K562 (cell line): ENCODE data around the gene ZNF10. TPM values are rescaled to one million over a fixed set of nuclear protein-coding genes. Genes with fewer than 3 reads are reported as not detected.

ENCODE experiments used
- CHD7 ChIP-seq: fragments of 200-600 bp; sonication (generic); IDR thresholded peaks from one replicate; pipeline ENCODE4 v1.6.1; 2012; ENCODE audit warnings: mild to moderate bottlenecking, low read depth, low read length, inconsistent platforms
- HSF4 ChIP-seq: fragments of 250-450 bp; sonication (Bioruptor Pico); IDR thresholded peaks from 2 replicates; pipeline ENCODE4 v2.1.2; 2022; ENCODE audit warnings: mild to moderate bottlenecking, moderate library complexity, borderline replicate concordance
- KLF16 ChIP-seq: IDR thresholded peaks from 2 replicates; pipeline ENCODE4 v1.6.1; 2016; ENCODE audit warnings: antibody characterized with exemption
- NR4A1 ChIP-seq, 2 experiments: fragments of 250-450 bp in 1 of 2; fragments of 450-650 bp in 1 of 2; sonication (Bioruptor Pico) in 1 of 2; IDR thresholded peaks; 2 replicates each; pipeline versions ENCODE4 v1.4.0 to v1.6.1; 2016 to 2020; ENCODE audit warnings: mild to moderate bottlenecking in 2 of 2, missing compliant biosample characterization in 1 of 2, missing genetic modification characterization in 1 of 2, moderate library complexity in 1 of 2
- POLR2A ChIP-seq: fragments of 450-650 bp; conservative IDR thresholded peaks from 2 replicates; pipeline ENCODE4 v1.6.1; 2016
- TOE1 ChIP-seq, 2 experiments: fragments of 450-650 bp in 1 of 2; sonication (generic) in 1 of 2; formaldehyde crosslinking in 1 of 2; IDR thresholded peaks; 2 replicates each; pipeline versions ENCODE4 v1.7.1 to v1.8.0; 2016 to 2022; ENCODE audit warnings: borderline replicate concordance in 2 of 2, mild to moderate bottlenecking in 2 of 2, antibody characterized with exemption in 1 of 2, inconsistent platforms in 1 of 2, low read depth in 1 of 2, missing genetic modification reagents in 1 of 2, moderate library complexity in 1 of 2
- ZKSCAN1 ChIP-seq: fragments of 150-350 bp; IDR thresholded peaks from 2 replicates; pipeline ENCODE4 v1.6.1; 2016; ENCODE audit warnings: low read depth, low read length
- ZNF224 ChIP-seq: sonication (generic); formaldehyde crosslinking; IDR thresholded peaks from 2 replicates; pipeline ENCODE4 v1.8.0; 2022; ENCODE audit warnings: mild to moderate bottlenecking, missing genetic modification reagents
- ZNF584 ChIP-seq: fragments of 200-800 bp; sonication (Bioruptor generic); IDR thresholded peaks from 2 replicates; pipeline ENCODE4 v1.6.1; 2016; ENCODE audit warnings: low read depth, mild to moderate bottlenecking, missing genetic modification characterization, missing compliant biosample characterization
- polyA plus RNA-seq, 8 experiments: library from polyadenylated mRNA; depleted of rRNA in 4 of 8; stranded (reverse) in 5 of 8; unstranded in 3 of 8; fragments of >200 nt; fragmentation: Nextera tagmentation in 2 of 8; fragmentation: Illumina TruSeq in 1 of 8; extraction: Ambion mirVana in 2 of 8; extraction: Trizol in 1 of 8; gene quantifications; 2 replicates each; pipeline versions ENCODE4 v1.2.1 to v1.2.3, GENCODE V29; 2011 to 2014; ENCODE audit warnings: inconsistent platforms in 1 of 8, missing spikeins in 1 of 8
- total RNA-seq, 7 experiments: library from RNA; depleted of rRNA in 6 of 7; stranded (reverse); fragments of >200 nt in 6 of 7; fragmentation: Illumina TruSeq in 2 of 7; extraction: Trizol in 2 of 7; gene quantifications; 2 replicates each; pipeline versions ENCODE4 v1.2.1 to v1.2.3, GENCODE V29; 2011 to 2021; ENCODE audit warnings: low replicate concordance in 1 of 7

Gene ZNF10
- total and polyA plus RNA-seq, 9 of the 15 experiments (the other 6 are each of a cell fraction or from before 2014, with no cell fraction given), result 3.5 to 5.8 (median 4.9) TPM

- TF ChIP-seq KLF16 (peak; percentile 53; the same call in 1 of the 2 replicates), NR4A1 (CRISPR knock-in tag; IDR thresholded peaks at IDR 0.05) (no peak), NR4A1 (tag; IDR thresholded peaks at IDR 0.05) (0 out of 2 replicates have a peak, but pooled peaks have one; percentile 23), HSF4 (no peak), ZNF224 (CRISPR knock-in tag) (no peak), CHD7 (no peak), TOE1 (IDR thresholded peaks at IDR 0.05; ENCODE audit: borderline replicate concordance) (no peak), TOE1 (CRISPR knock-in tag; IDR thresholded peaks at IDR 0.05; ENCODE audit: borderline replicate concordance, low read depth) (no peak), ZKSCAN1 (no peak), ZNF584 (CRISPR knock-in tag) (0 out of 2 replicates have a peak, but pooled peaks have one; percentile 49), POLR2A (no peak)
Measured at GRCh38 chr12:133135747-133136146, 5.3 kb downstream of the ZNF10 start (continued).
